Memory B cell (primary cell): ENCODE data around the gene AGBL1.

Experiments used
- ATAC-seq: fragments of 150-1000 bp; cut with Tn5 transposase; 2 replicates; pipeline ENCODE4 v1.10.0; 2021; ENCODE audit warnings: low read depth, mild to moderate bottlenecking, moderate library complexity
- DNase-seq, 2 donors: peaks; one replicate each; pipeline ENCODE4 v3.0.0; 2022; ENCODE audit warnings: low spot score in 2 of 2
- H3K27ac Mint-ChIP-seq: one replicate; pipeline ENCODE4 v1.8.0; 2022; ENCODE audit warnings: mild to moderate bottlenecking, moderate library complexity, mixed read lengths
- H3K27me3 Mint-ChIP-seq: one replicate; pipeline ENCODE4 v1.8.0; 2022; ENCODE audit warnings: mixed read lengths
- H3K36me3 Mint-ChIP-seq: one replicate; pipeline ENCODE4 v1.8.0; 2022; ENCODE audit warnings: mild to moderate bottlenecking, mixed read lengths
- H3K4me1 Mint-ChIP-seq: one replicate; pipeline ENCODE4 v1.8.0; 2022; ENCODE audit warnings: mixed read lengths
- H3K4me3 Mint-ChIP-seq: one replicate; pipeline ENCODE4 v1.8.0; 2022; ENCODE audit warnings: mild to moderate bottlenecking, moderate library complexity, mixed read lengths
- H3K9me3 Mint-ChIP-seq: one replicate; pipeline ENCODE4 v1.8.0; 2022; ENCODE audit warnings: mixed read lengths

Gene AGBL1

GRCh38 chr15:86063356-86064095 is 16.1 kb upstream of the AGBL1 start:
- ATAC-seq: no peak
- H3K36me3 Mint-ChIP-seq: no peaks in the 10 kb centered on the region
- H3K27me3 Mint-ChIP-seq: peaks cover 7% of the 10 kb centered on the region

GRCh38 chr15:86064326-86064725 is 15.3 kb upstream of the AGBL1 start:
- Mint-ChIP-seq H3K4me3 (no peak overlapping the region), H3K27me3 (peaks cover 7% of the 10 kb centered on the region), H3K4me1 (no peaks in the 10 kb centered on the region)

More at GRCh38 chr15:86063356-86064095, 16.1 kb upstream of the AGBL1 start:
- Mint-ChIP-seq H3K9me3 (peaks cover 9% of the 10 kb centered on the region), H3K27ac (no peak overlapping the region), H3K4me3 (no peak overlapping the region), H3K4me1 (no peaks in the 10 kb centered on the region)
- no peak for DNase-seq

GRCh38 chr15:86066174-86066834 is 13.4 kb upstream of the AGBL1 start:
- H3K36me3 Mint-ChIP-seq: no peaks in the 10 kb centered on the region
- H3K27me3 Mint-ChIP-seq: peaks cover 5% of the 10 kb centered on the region
- H3K4me3 Mint-ChIP-seq: no peak overlapping the region
- H3K4me1 Mint-ChIP-seq: no peaks in the 10 kb centered on the region
- DNase-seq: no peak
- H3K9me3 Mint-ChIP-seq: peaks cover 8% of the 10 kb centered on the region
- no peak overlapping the region for H3K27ac Mint-ChIP-seq
- no peak for ATAC-seq

More at GRCh38 chr15:86064326-86064725, 15.3 kb upstream of the AGBL1 start:
- DNase-seq: no peak
- no peaks in the 10 kb centered on the region for H3K36me3 Mint-ChIP-seq
- H3K27ac Mint-ChIP-seq: no peak overlapping the region
- ATAC-seq: no peak
- H3K9me3 Mint-ChIP-seq: peaks cover 9% of the 10 kb centered on the region

GRCh38 chr15:86073281-86073680 is 6.4 kb upstream of the AGBL1 start:
- Mint-ChIP-seq H3K36me3 (no peaks in the 10 kb centered on the region), H3K4me3 (no peak overlapping the region), H3K27me3 (peaks cover 1% of the 10 kb centered on the region), H3K27ac (no peak overlapping the region), H3K9me3 (no peaks in the 10 kb centered on the region), H3K4me1 (no peaks in the 10 kb centered on the region)
- no peak for ATAC-seq
- no peak for DNase-seq

GRCh38 chr15:86076468-86076867 is 3.2 kb upstream of the AGBL1 start:
- DNase-seq (no peak), ATAC-seq (no peak)
- no peak overlapping the region for H3K27ac Mint-ChIP-seq
- H3K36me3 Mint-ChIP-seq: no peaks in the 10 kb centered on the region
- H3K4me3 Mint-ChIP-seq: no peak overlapping the region
- H3K27me3 Mint-ChIP-seq: peaks cover 1% of the 10 kb centered on the region
- no peaks in the 10 kb centered on the region for H3K9me3 Mint-ChIP-seq
- H3K4me1 Mint-ChIP-seq: no peaks in the 10 kb centered on the region

GRCh38 chr15:86077070-86077469 is 2.6 kb upstream of the AGBL1 start:
- no peaks in the 10 kb centered on the region for H3K36me3 Mint-ChIP-seq
- DNase-seq (no peak), ATAC-seq (no peak)
- no peak overlapping the region for H3K27ac Mint-ChIP-seq
- H3K4me3 Mint-ChIP-seq: no peak overlapping the region
- peaks cover 1% of the 10 kb centered on the region for H3K27me3 Mint-ChIP-seq
- no peaks in the 10 kb centered on the region for H3K4me1 Mint-ChIP-seq
- no peaks in the 10 kb centered on the region for H3K9me3 Mint-ChIP-seq

- ATAC-seq: no peak
- no peak for DNase-seq
- no peaks in the 10 kb centered on the region for H3K4me1 Mint-ChIP-seq
- H3K4me3 Mint-ChIP-seq: no peak overlapping the region
- H3K36me3 Mint-ChIP-seq: no peaks in the 10 kb centered on the region
- no peaks in the 10 kb centered on the region for H3K9me3 Mint-ChIP-seq
- no peak overlapping the region for H3K27ac Mint-ChIP-seq
- H3K27me3 Mint-ChIP-seq: peaks cover 2% of the 10 kb centered on the region
These were observed 631 bp downstream of the AGBL1 start for GRCh38 chr15:86080302-86080701.

- no peak for DNase-seq
- no peak overlapping the region for H3K27ac Mint-ChIP-seq
- H3K9me3 Mint-ChIP-seq: no peaks in the 10 kb centered on the region
These were observed 3.1 kb downstream of the AGBL1 start for GRCh38 chr15:86082619-86083380.

GRCh38 chr15:86087808-86088207 is 8.1 kb downstream of the AGBL1 start:
- Mint-ChIP-seq H3K27ac (no peak overlapping the region), H3K36me3 (no peaks in the 10 kb centered on the region), H3K4me3 (no peak overlapping the region), H3K4me1 (no peaks in the 10 kb centered on the region), H3K27me3 (peaks cover 8% of the 10 kb centered on the region), H3K9me3 (no peaks in the 10 kb centered on the region)
- no peak for ATAC-seq
- no peak for DNase-seq

More at GRCh38 chr15:86082619-86083380, 3.1 kb downstream of the AGBL1 start:
- ATAC-seq: no peak
- Mint-ChIP-seq H3K36me3 (no peaks in the 10 kb centered on the region), H3K4me1 (no peaks in the 10 kb centered on the region), H3K4me3 (no peak overlapping the region), H3K27me3 (peaks cover 2% of the 10 kb centered on the region)

- H3K4me1 Mint-ChIP-seq: no peaks in the 10 kb centered on the region
- H3K27me3 Mint-ChIP-seq: peaks cover 7% of the 10 kb centered on the region
- ATAC-seq (no peak), DNase-seq (no peak)
- no peaks in the 10 kb centered on the region for H3K36me3 Mint-ChIP-seq
- no peak overlapping the region for H3K27ac Mint-ChIP-seq
- H3K9me3 Mint-ChIP-seq: peaks cover 1% of the 10 kb centered on the region
- H3K4me3 Mint-ChIP-seq: no peak overlapping the region
These were observed 9.8 kb downstream of the AGBL1 start for GRCh38 chr15:86089422-86089821.

- Mint-ChIP-seq H3K9me3 (peaks cover 17% of the 10 kb centered on the region), H3K4me1 (no peaks in the 10 kb centered on the region), H3K27me3 (peaks cover 5% of the 10 kb centered on the region), H3K36me3 (no peaks in the 10 kb centered on the region), H3K4me3 (no peak overlapping the region), H3K27ac (no peak overlapping the region)
- ATAC-seq (no peak), DNase-seq (no peak)
These were observed 22.1 kb downstream of the AGBL1 start for GRCh38 chr15:86101818-86102217.

- H3K4me1 Mint-ChIP-seq: no peaks in the 10 kb centered on the region
- peaks cover 15% of the 10 kb centered on the region for H3K9me3 Mint-ChIP-seq
- ATAC-seq: no peak
- no peak for DNase-seq
- no peak overlapping the region for H3K4me3 Mint-ChIP-seq
- no peak overlapping the region for H3K27ac Mint-ChIP-seq
- peaks cover 7% of the 10 kb centered on the region for H3K27me3 Mint-ChIP-seq
- no peaks in the 10 kb centered on the region for H3K36me3 Mint-ChIP-seq
These were observed 24.2 kb downstream of the AGBL1 start for GRCh38 chr15:86103825-86104224.

GRCh38 chr15:86106306-86106705 is 26.6 kb downstream of the AGBL1 start:
- ATAC-seq: no peak
- H3K4me3 Mint-ChIP-seq: no peak overlapping the region
- H3K36me3 Mint-ChIP-seq: no peaks in the 10 kb centered on the region
- no peaks in the 10 kb centered on the region for H3K4me1 Mint-ChIP-seq
- no peak for DNase-seq
- peaks cover 7% of the 10 kb centered on the region for H3K27me3 Mint-ChIP-seq
- no peak overlapping the region for H3K27ac Mint-ChIP-seq
- peaks cover 10% of the 10 kb centered on the region for H3K9me3 Mint-ChIP-seq

- H3K27ac Mint-ChIP-seq: no peak overlapping the region
- DNase-seq (no peak), ATAC-seq (no peak)
- no peaks in the 10 kb centered on the region for H3K36me3 Mint-ChIP-seq
- H3K27me3 Mint-ChIP-seq: no peaks in the 10 kb centered on the region
- H3K4me1 Mint-ChIP-seq: no peaks in the 10 kb centered on the region
- H3K4me3 Mint-ChIP-seq: no peak overlapping the region
- H3K9me3 Mint-ChIP-seq: no peaks in the 10 kb centered on the region
These were observed 35.6 kb downstream of the AGBL1 start for GRCh38 chr15:86115145-86115801.
